ENCODE data around the gene CCNA2. TPM values are rescaled to one million over a fixed set of nuclear protein-coding genes. Genes with fewer than 3 reads are reported as not detected.

The CCNA2 gene
- total RNA-seq, 1 experiment from 2014 or later, result 59.1 TPM

DNA sequence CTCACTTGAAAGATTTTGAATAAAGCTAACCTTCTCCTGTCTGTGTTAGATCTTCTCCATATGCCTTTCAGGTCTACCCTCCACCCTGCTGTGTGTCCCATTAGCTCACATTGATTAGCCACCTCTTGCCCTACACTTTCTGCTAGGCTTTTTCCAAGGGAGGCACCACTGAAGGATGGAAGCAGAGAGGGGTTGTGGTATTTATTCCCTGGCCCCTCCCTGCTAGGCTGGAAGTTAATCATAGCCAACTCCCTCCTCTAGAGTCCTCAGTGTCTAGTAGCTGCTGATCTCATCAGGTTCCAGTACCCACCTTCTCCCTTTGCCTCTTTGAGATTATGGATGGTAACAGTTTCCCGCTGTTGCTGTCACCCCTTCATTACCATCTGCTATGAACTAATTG, 49.8 kb downstream of the CCNA2 start:
- no peaks in the 10 kb centered on the region for H3K79me2 ChIP-seq (ENCODE audit: low read length)
- no peaks in the 10 kb centered on the region for H4K20me1 ChIP-seq (ENCODE audit: low read length)
- no peak overlapping the region for H2AFZ ChIP-seq (ENCODE audit: low read length)
- H3K9me3 ChIP-seq (ENCODE audit: low read length), result no peaks in the 10 kb centered on the region
- H3K4me1 ChIP-seq (ENCODE audit: insufficient read depth, low read length), result no peaks in the 10 kb centered on the region; the same call in 1 of the 2 replicates
- TF ChIP-seq EZH2phosphoT487 (IDR thresholded peaks at IDR 0.05; ENCODE audit: borderline replicate concordance, low read length) (no peak), EZH2 (IDR thresholded peaks at IDR 0.05; ENCODE audit: low read length, unreplicated experiment) (no peak), CTCF (conservative IDR thresholded peaks at IDR 0.05; ENCODE audit: low read depth, low read length) (no peak)
- no peaks in the 10 kb centered on the region for H3K27me3 ChIP-seq (ENCODE audit: low read length)
- H3K9me2 ChIP-seq (replicated peaks; ENCODE audit: low read length), result no peaks in the 10 kb centered on the region
- CTCF ChIA-PET, result no interaction called here
- DNase-seq (no peak), ATAC-seq (no peak)
- H3K4me2 ChIP-seq (ENCODE audit: low read length), result no peak overlapping the region
- no peak overlapping the region for H3K9ac ChIP-seq (ENCODE audit: low read length)
- no peaks in the 10 kb centered on the region for H3F3A ChIP-seq (ENCODE audit: low read length, unreplicated experiment)
- no TSS peak for BruUV-seq (replicated peaks)
- no peak overlapping the region for H3K4me3 ChIP-seq (ENCODE audit: low read length)
- intact Hi-C loops (cut with micrococcal nuclease), result no loop called here
- no peak overlapping the region for H3K27ac ChIP-seq (ENCODE audit: low read length)
- no peaks in the 10 kb centered on the region for H3K36me3 ChIP-seq (ENCODE audit: low read depth, low read length)
- POLR2A ChIA-PET (ENCODE audit: unreplicated experiment), result no interaction called here

- no peak for ATAC-seq
- Histone ChIP-seq H3K36me3 (ENCODE audit: low read depth, low read length) (no peaks in the 10 kb centered on the region), H4K20me1 (ENCODE audit: low read length) (no peaks in the 10 kb centered on the region), H2AFZ (ENCODE audit: low read length) (no peak overlapping the region), H3K27me3 (ENCODE audit: low read length) (no peaks in the 10 kb centered on the region), H3K4me2 (ENCODE audit: low read length) (no peak overlapping the region), H3K27ac (ENCODE audit: low read length) (no peak overlapping the region), H3K79me2 (ENCODE audit: low read length) (no peaks in the 10 kb centered on the region), H3K9me3 (ENCODE audit: low read length) (no peaks in the 10 kb centered on the region), H3K4me1 (ENCODE audit: insufficient read depth, low read length) (no peaks in the 10 kb centered on the region; the same call in 1 of the 2 replicates), H3F3A (ENCODE audit: low read length, unreplicated experiment) (no peaks in the 10 kb centered on the region), H3K4me3 (ENCODE audit: low read length) (no peak overlapping the region), H3K9me2 (replicated peaks; ENCODE audit: low read length) (no peaks in the 10 kb centered on the region), H3K9ac (ENCODE audit: low read length) (no peak overlapping the region)
- TF ChIP-seq CTCF (conservative IDR thresholded peaks at IDR 0.05; ENCODE audit: low read depth, low read length) (no peak), EZH2phosphoT487 (IDR thresholded peaks at IDR 0.05; ENCODE audit: borderline replicate concordance, low read length) (no peak), EZH2 (IDR thresholded peaks at IDR 0.05; ENCODE audit: low read length, unreplicated experiment) (no peak)
- ChIA-PET CTCF (no interaction called here), POLR2A (ENCODE audit: unreplicated experiment) (no interaction called here)
- DNase-seq, result no peak
- BruUV-seq (replicated peaks), result no TSS peak
- intact Hi-C loops (cut with micrococcal nuclease), result no loop called here
These were observed 51.8 kb downstream of the CCNA2 start for GRCh38 chr4:121771869-121772268.

DNA sequence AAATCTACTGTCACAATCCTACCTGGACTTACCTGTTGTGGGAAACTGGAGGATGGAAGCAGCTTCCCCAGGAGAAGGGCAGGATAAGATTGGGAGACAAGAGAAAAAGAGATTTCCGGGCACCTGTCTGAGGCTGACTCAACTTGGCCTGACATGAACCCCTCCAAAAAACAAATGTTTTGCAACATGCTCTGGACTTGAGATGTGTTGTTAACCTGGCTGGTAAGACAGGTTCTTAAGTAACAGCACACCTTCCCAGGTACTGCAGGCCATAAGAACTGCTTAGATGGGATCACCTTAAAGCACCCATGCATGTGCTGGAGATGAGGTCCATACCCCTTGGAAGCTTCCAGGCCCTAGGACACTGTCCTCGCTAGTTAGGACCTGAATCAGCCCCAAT, 54.3 kb downstream of the CCNA2 start:
- no peaks in the 10 kb centered on the region; the same call in 1 of the 2 replicates for H3K4me1 ChIP-seq (ENCODE audit: insufficient read depth, low read length)
- no peak overlapping the region for H3K27ac ChIP-seq (ENCODE audit: low read length)
- DNase-seq, result no peak
- no peak overlapping the region for H3K4me2 ChIP-seq (ENCODE audit: low read length)
- no peaks in the 10 kb centered on the region for H3K9me2 ChIP-seq (replicated peaks; ENCODE audit: low read length)
- no peaks in the 10 kb centered on the region for H3K27me3 ChIP-seq (ENCODE audit: low read length)
- no peak overlapping the region for H3K4me3 ChIP-seq (ENCODE audit: low read length)
- H3K9me3 ChIP-seq (ENCODE audit: low read length), result no peaks in the 10 kb centered on the region
- no peaks in the 10 kb centered on the region for H3F3A ChIP-seq (ENCODE audit: low read length, unreplicated experiment)
- H4K20me1 ChIP-seq (ENCODE audit: low read length), result no peaks in the 10 kb centered on the region
- H3K79me2 ChIP-seq (ENCODE audit: low read length), result no peaks in the 10 kb centered on the region
- H2AFZ ChIP-seq (ENCODE audit: low read length), result no peak overlapping the region
- no peak for ATAC-seq
- no peaks in the 10 kb centered on the region for H3K36me3 ChIP-seq (ENCODE audit: low read depth, low read length)
- POLR2A ChIA-PET (ENCODE audit: unreplicated experiment), result no interaction called here
- CTCF ChIA-PET, result no interaction called here
- no TSS peak for BruUV-seq (replicated peaks)
- intact Hi-C loops (cut with micrococcal nuclease), result no loop called here
- no peak for TF ChIP-seq CTCF (conservative IDR thresholded peaks at IDR 0.05; ENCODE audit: low read depth, low read length)
- no peak for TF ChIP-seq EZH2phosphoT487 (IDR thresholded peaks at IDR 0.05; ENCODE audit: borderline replicate concordance, low read length)
- no peak for TF ChIP-seq EZH2 (IDR thresholded peaks at IDR 0.05; ENCODE audit: low read length, unreplicated experiment)
- no peak overlapping the region for H3K9ac ChIP-seq (ENCODE audit: low read length)

Data from PC-3 (cell line).